PFSK-1 (cell line): ENCODE results near the gene NTM.

Experiments
- POLR2AphosphoS5 ChIP-seq: IDR thresholded peaks from 2 replicates; pipeline ENCODE4 v1.6.1; 2012; ENCODE audit warnings: low read depth, mild to moderate bottlenecking, control low read depth, low read length, moderate library complexity
- REST ChIP-seq, 2 experiments: IDR thresholded peaks; 2 replicates each; pipeline versions ENCODE4 v1.6.1 to v1.8.0; 2011 to 2012; ENCODE audit warnings: low read depth in 2 of 2, low read length in 2 of 2, control low read depth in 1 of 2, inconsistent platforms in 1 of 2, mild to moderate bottlenecking in 1 of 2, moderate library complexity in 1 of 2; ENCODE audit not compliant: insufficient read depth in 1 of 2

GRCh38 chr11:131840545-131840944 lies 470.1 kb downstream of the NTM start:
- TF ChIP-seq REST (IDR thresholded peaks at IDR 0.05; ENCODE audit: insufficient read depth in 1 of 2, low read depth in 2 of 2, low read length in 2 of 2) (no peak), POLR2AphosphoS5 (no peak)
